Measurements from ENCODE around the gene PRELP. TPM values are rescaled to one million over a fixed set of nuclear protein-coding genes. Genes with fewer than 3 reads are reported as not detected.

PRELP gene
- total RNA-seq, 1 experiment from 2014 or later: 0.07 TPM

GRCh38 chr1:203524152-203524551 lies 48.5 kb downstream of the PRELP start:
- no peak overlapping the region for H3K27ac Mint-ChIP-seq
- H4K20me1 ChIP-seq (ENCODE audit: control insufficient read depth, insufficient read depth, insufficient read length): no peaks in the 10 kb centered on the region
- H3K4me1 Mint-ChIP-seq: peaks cover 66 to 72% of the 10 kb centered on the region in 2 experiments
- no peak overlapping the region for H3K56ac ChIP-seq (ENCODE audit: insufficient read length, low read depth, low read length)
- H2BK15ac ChIP-seq (ENCODE audit: low read depth, low read length): no peak overlapping the region
- WGBS (ENCODE audit: extremely low coverage, insufficient read length, low lambda C conversion rate): no CpG with 5 or more reads among the region's 4 CpGs
- H3K18ac ChIP-seq (ENCODE audit: insufficient read length, low read depth, low read length): no peak overlapping the region
- H3K36me3 Mint-ChIP-seq (ENCODE audit: insufficient read depth in 1 of 3, low read depth in 3 of 3): no peaks in the 10 kb centered on the region
- no peaks in the 10 kb centered on the region for H3K9me3 ChIP-seq (ENCODE audit: control insufficient read depth, low read depth, low read length)
- H3T11ph ChIP-seq (ENCODE audit: low read length): no peak overlapping the region
- H2AFZ ChIP-seq (ENCODE audit: low read length): no peak overlapping the region
- H4K91ac ChIP-seq (ENCODE audit: insufficient read length, low read depth, low read length): no peak overlapping the region
- no peak overlapping the region for H4K5ac ChIP-seq (ENCODE audit: insufficient read length, low read depth, low read length)
- no peaks in the 10 kb centered on the region; a peak in 1 of 5 replicates for H3K9me3 Mint-ChIP-seq
- peaks cover 37% of the 10 kb centered on the region for H3K27me3 Mint-ChIP-seq (ENCODE audit: low read depth)
- no peak overlapping the region for H3K23ac ChIP-seq (ENCODE audit: insufficient read length, low read depth, low read length)
- no peak overlapping the region for H2BK120ac ChIP-seq (ENCODE audit: low read depth, low read length, poor library complexity, severe bottlenecking)
- H2BK20ac ChIP-seq (ENCODE audit: low read depth, low read length, poor library complexity, severe bottlenecking): no peak overlapping the region
- H3K27ac ChIP-seq (ENCODE audit: insufficient read length, low read depth, low read length): no peak overlapping the region
- no peak overlapping the region for H4K8ac ChIP-seq (replicated peaks; ENCODE audit: insufficient read length, low read depth, low read length)
- H2BK12ac ChIP-seq (ENCODE audit: insufficient read length, low read depth, low read length): no peak overlapping the region
- no peak for TF ChIP-seq CTCF (conservative IDR thresholded peaks at IDR 0.05)
- no peaks in the 10 kb centered on the region for H3K79me1 ChIP-seq (ENCODE audit: insufficient read depth, low read depth, low read length, poor library complexity, severe bottlenecking)
- H3K9ac ChIP-seq (ENCODE audit: extremely low read depth, insufficient read length, low read length): no peak overlapping the region
- no peak overlapping the region for H3K14ac ChIP-seq (ENCODE audit: insufficient read depth, low read length)
- H3K79me2 ChIP-seq (ENCODE audit: insufficient read depth, low read length): no peaks in the 10 kb centered on the region
- no peak overlapping the region for H3K4me3 Mint-ChIP-seq
- H2AK5ac ChIP-seq (ENCODE audit: insufficient read length, low read length): no peak overlapping the region
- H3K4me1 ChIP-seq (ENCODE audit: insufficient read depth, low read length): peaks cover 18% of the 10 kb centered on the region; the same call in 1 of the 2 replicates
- H3K23me2 ChIP-seq (ENCODE audit: insufficient read length, low read depth, low read length, poor library complexity, severe bottlenecking): no peaks in the 10 kb centered on the region
- peaks cover 9% of the 10 kb centered on the region; the same call in 1 of the 2 replicates for H3K27me3 ChIP-seq (ENCODE audit: insufficient read depth, low read length)
- H2BK5ac ChIP-seq (ENCODE audit: insufficient read length, low read length): no peak overlapping the region
- no peak overlapping the region for H3K4me2 ChIP-seq (ENCODE audit: insufficient read depth, insufficient read length, low read length)
- no peak for DNase-seq
- no peak overlapping the region for H3K4ac ChIP-seq (ENCODE audit: low read depth, low read length)

Measured in H9 (cell line).